Suppressor macrophage (primary cell): Measurements from ENCODE around the gene PTPRE.

Experiments used
- DNase-seq, 4 experiments: peaks; one replicate each; pipeline ENCODE4 v3.0.0-alpha.2; 2020 to 2022
- total RNA-seq, 17 experiments: gene quantifications; one replicate each; lab custom pipeline; 2026; ENCODE audit warnings: mixed read lengths in 6 of 17, inconsistent platforms in 3 of 17; lab: John Stamatoyannopoulos, UW

PTPRE gene
- 159 to 497 (median 370) reads per million in 17 experiments for total RNA-seq

GRCh38 chr10:127906548-127907377, at the start of gene PTPRE:
Gene PTPRE, plus strand, starts transcription at chr10:127907103. Its CDS starts 133,779 bp downstream, at chr10:128040882.
- DNase-seq, result peak; percentile 89 to 97 (median 94)

- no peak for DNase-seq
Measured at GRCh38 chr10:127860592-127860991, 46.3 kb upstream of the PTPRE start.

DNA sequence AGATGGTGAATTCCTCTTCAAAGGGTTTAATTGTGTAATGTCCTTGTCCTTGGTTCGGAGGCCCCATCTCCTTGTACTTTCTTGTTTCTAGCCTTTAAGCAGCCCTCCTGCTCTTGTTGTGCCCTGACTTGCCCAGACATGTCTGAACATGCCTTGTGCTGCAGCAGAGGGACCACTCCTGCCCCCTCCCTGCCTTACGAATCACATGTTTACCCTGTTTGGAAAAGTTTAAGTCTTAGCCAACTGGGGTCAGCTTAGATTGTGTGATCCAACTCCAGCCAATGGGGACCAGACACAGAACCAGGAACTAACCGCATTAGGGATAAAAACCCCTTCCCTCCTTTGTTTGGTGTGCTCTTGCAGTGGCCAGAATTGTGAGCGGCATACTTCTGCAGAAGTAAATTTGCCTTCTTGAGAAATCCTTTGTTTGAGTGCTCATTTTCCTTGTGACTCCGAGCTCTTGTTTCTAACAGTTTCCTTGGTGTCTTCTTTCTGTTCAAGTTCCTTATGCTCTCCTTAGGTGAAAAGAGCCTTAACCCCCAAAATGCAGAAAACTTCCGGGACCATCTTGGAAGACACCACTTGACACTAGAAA, 43.6 kb upstream of the PTPRE start:
- DNase-seq, result no peak

GRCh38 chr10:127866276-127867013, 40.5 kb upstream of the PTPRE start:
- no peak for DNase-seq

GRCh38 chr10:127867805-127868204, 39.1 kb upstream of the PTPRE start:
- no peak for DNase-seq

- no peak for DNase-seq
Measured at GRCh38 chr10:127869329-127869728, 37.6 kb upstream of the PTPRE start.

- DNase-seq, result peak in 1 of 4 experiments; percentile 17
Measured at GRCh38 chr10:127871631-127872010, 35.3 kb upstream of the PTPRE start.

DNA sequence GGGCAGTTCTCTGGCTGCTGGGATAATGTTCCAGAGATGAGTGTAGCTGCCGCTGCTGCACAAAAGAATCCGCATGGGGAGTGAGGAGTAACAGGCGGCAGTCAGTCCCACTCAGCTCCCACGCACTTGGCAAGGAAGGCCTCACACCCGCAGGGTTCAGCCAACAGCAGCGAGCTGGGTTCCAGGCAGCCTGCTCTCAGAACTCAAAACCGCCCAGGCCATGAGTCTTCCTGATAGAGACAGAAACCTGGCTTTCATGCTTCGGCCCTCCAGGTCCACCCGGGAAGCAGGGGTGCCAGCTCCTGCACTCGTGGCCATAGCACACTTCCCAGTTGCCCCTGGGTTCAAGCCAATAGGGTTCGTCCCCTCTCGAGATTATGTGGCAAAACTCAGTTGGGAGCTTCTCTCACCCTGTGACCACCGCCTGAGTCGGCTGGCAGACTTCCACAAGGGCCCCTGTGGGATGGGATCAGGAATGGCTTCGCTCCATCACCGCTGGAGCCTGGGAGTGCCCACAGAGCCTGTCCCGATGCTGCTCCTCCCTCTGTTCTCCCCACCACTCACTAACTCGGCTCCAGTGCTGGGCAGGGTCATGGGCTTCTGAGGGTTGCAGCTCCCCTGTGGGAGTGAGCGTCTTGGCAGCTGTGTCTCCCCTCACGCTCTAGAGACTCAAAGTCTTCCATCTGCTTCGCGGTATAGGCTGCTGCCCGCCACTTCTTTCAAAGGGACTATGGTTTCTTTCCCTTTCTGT, 34.7 kb upstream of the PTPRE start:
- no peak for DNase-seq

GRCh38 chr10:127872871-127873600, 33.9 kb upstream of the PTPRE start:
- peak; percentile 16 to 67 (median 44) for DNase-seq

DNA sequence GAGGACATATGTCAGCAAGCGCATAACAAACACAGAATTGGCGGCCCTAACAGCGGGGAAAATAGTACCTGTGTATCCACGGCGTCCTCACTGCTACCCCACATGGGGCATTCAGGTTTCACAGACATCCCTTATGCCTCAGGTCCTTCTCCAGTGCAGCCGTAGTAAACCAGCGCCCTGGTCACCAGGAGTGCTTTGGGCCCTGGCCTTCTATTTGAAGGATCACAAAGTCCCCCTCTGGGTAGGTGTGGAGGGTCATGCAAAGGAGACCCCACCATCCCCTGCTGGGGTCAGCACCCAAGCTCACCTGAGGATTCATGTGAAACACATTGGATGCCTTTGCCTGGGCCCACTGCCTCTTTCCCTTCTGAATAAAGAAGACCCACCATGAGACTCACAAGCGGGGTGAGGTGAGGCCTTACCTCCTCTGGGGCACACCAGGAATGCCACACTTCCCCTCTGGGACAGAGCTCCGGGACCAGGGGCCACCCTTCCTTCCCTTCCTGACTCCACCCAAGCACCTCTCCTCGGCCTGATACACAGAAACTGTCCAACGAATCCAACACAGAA, 32.9 kb upstream of the PTPRE start:
- no peak for DNase-seq

DNA sequence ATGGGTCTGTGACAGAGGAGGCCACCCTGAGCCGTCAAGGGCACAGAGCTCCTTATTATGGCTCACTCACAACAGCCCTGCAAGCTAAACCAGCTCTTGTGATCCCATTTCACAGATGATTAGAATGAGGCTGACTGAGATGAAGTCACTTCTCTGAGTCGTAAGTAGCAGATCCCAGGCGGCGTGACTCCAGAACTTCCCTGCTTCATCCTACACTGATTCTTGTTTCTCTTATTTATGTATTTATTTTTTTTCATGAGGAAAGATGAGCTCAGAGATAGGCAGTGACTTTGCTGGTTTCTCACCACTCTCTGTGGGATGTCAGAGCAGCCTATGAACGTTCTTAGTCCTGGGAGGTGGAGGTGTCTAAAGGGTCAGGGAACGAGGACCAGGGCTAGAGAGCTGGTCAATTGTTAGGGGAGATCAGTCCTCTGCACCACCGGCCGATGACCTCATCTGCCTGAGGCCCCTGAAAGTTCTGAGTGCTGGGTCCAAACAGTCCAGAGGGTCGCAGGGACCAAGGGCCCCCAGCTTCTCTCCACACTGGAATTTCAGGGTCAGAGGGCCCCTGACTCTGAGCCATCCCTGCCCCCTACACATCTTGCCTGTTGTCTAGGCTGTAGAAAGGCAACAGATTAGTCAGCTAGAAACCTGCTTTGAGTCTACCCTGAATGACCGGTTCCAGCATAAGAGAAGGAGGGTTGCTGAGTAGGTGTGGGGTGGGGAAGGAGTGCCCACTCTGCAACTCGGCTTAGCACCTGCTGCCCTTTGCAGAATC, 32.0 kb upstream of the PTPRE start:
- peak; percentile 34 to 68 (median 38) for DNase-seq

GRCh38 chr10:127875449-127875765, 31.5 kb upstream of the PTPRE start:
- no peak for DNase-seq

DNA sequence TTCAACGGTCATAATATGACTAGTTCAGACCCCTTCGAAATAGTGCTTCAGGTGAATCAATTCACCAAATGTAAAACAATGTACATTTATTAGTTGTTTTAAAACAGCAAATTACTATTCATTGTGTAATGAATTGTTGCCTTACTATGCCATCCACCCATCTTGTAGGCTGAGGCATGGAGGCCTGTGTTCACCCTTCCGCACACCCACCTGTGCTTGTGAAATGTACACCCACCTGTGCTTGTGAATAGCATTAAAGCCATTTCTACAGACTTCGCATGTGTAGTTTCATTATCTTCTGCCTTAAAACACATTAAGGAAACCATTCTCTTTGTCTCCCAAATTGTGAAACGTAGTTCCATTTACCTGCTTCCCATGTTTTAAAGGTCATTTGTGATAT, 31.0 kb upstream of the PTPRE start:
- DNase-seq, result no peak

DNA sequence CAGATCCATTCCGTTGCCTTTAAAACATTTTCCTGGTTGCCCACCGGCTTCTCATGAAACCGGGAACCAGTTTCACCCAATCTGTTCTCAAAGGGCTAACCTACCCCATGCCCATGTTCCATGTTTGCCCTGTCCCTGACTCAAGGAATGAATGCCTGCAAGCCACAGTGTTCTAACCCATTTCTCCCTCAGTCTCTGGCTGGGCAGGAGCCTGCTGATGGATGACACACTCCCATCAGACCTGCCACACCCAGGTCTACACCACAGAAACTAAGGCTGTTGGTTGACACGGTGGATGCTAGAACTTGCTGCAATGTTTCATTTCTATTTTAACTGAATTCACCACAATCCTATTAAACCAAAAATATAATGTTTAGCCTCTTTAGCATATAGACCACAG, 29.8 kb upstream of the PTPRE start:
- no peak for DNase-seq

DNA sequence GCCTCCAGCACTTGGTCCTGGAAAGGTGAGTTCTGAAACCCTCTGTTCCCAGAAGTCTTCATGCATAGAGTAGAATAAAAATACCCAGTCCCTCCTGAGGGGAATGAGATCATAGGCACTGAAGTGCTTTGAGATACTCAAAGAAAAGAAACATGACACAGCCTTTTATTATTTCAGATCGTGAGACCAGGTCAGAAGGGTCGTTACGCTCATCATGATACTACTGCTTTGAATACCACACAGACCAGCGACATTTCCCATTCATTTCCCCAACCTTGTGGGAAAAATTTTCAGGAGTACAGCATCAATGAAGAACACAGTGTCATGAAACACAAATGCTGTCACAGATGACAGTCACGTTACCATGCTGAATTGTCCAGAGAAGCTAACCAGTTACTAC, 29.2 kb upstream of the PTPRE start:
- no peak for DNase-seq

DNA sequence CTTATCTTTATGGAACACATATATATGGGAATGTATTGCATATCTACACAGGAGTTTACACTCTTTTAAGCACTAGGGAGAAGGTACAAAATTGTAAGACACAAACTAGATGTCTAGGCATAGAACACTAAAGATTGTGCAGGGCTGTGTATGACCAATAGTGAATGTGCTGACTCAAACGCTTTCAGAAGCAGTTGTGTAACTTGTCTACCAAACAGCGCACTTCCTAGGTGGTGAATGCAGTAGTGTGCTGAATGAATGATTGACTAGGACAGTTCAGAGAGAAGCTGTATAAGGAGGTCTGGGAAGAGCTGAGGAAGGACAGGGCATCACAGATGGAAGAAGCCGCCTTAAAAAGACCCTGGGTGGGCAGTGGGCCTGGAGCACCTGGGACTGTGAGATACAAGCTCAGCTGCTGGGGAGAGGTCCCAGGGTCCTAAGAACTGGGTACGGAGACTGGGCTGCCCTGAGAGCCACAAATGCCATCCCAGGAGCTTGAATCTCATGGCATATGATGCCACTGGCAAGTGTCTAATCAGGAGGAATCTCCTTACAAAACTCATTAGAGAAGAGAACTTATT, 28.3 kb upstream of the PTPRE start:
- DNase-seq, result peak; percentile 55 to 86 (median 68)

DNA sequence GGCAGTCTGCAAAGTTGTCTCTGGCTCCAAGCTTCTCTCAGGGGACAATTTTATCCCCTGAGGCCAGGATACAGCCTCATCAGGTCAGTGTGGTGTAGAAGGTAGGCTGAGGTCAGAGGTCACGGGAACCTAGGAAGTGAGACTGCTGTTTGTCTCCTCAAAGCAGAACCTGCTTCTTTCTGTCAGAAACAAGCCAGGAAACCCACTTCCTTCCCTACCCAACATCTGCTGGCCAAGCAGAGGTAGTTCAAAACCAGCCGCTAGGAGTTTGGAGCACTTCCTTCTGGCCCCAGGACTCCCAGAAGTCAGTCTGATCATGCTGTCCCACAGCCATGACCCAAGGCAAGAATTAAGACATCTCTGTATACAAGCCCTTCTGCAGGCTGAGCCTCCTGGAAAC, 26.3 kb upstream of the PTPRE start:
- DNase-seq, result peak; percentile 79 to 91 (median 88)

DNA sequence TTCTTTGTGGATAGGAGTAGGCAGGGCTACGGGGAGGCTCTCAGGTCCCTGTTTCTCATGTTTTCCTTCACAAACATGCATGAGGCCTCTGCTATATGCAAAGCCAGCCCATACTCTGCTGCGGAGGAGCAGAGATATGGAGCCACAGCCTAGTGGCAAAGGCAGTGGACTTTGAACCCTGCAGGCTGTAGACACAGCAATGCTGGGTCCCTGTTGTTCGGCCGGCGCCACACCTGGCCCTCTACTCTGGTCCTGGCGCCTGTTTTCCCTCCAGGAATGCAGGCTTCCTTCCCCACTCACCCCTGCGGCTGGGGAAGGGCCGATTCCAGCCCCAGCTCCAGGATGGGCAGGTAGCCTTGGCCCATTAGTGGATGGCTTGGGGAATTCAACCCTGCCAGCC, 25.6 kb upstream of the PTPRE start:
- DNase-seq, result no peak

- DNase-seq, result no peak
Measured at GRCh38 chr10:127882391-127882790, 24.5 kb upstream of the PTPRE start.

- peak; percentile 50 to 75 (median 60) for DNase-seq
Measured at GRCh38 chr10:127882801-127883459, 24.0 kb upstream of the PTPRE start.
